Kidney (tissue), 14 donors: ENCODE results near the gene STRN. TPM values are rescaled to one million over a fixed set of nuclear protein-coding genes. Genes with fewer than 3 reads are reported as not detected.

Source experiments
- DNase-seq, 5 donors: peaks; one replicate each; pipeline ENCODE4 v3.0.0-alpha.2; 2013 to 2020
- FAIRE-seq: peaks from 2 replicates; lab custom pipeline; 2012; peaks lifted over from hg19 to GRCh38; lab: Jason Lieb, UNC
- H3K27ac ChIP-seq, 2 donors: one replicate each; pipeline ENCODE4 v1.7.0; 2013; ENCODE audit warnings: low read depth in 2 of 2, low read length in 2 of 2, inconsistent platforms in 1 of 2
- H3K27me3 ChIP-seq: one replicate; pipeline ENCODE4 v1.7.1; 2013; ENCODE audit warnings: low read length, inconsistent platforms; ENCODE audit not compliant: control insufficient read depth, insufficient read depth
- H3K36me3 ChIP-seq, 3 donors: one replicate each; pipeline versions ENCODE4 v1.7.0 to v1.7.1; 2013; ENCODE audit warnings: low read length in 3 of 3, control low read depth in 1 of 3, inconsistent platforms in 1 of 3; ENCODE audit not compliant: insufficient read depth in 3 of 3, control insufficient read depth in 2 of 3
- H3K4me1 ChIP-seq, 3 donors: one replicate each; pipeline versions ENCODE4 v1.7.0 to v1.7.1; 2013; ENCODE audit warnings: low read length in 3 of 3, inconsistent platforms in 1 of 3, low read depth in 1 of 3; ENCODE audit not compliant: control insufficient read depth in 2 of 3, insufficient read depth in 2 of 3
- H3K4me3 ChIP-seq, 3 donors: one replicate each; pipeline versions ENCODE4 v1.7.0 to v1.8.1; 2013; ENCODE audit warnings: low read length in 3 of 3, control low read depth in 1 of 3, inconsistent platforms in 1 of 3
- H3K9ac ChIP-seq, 3 donors: one replicate each; pipeline versions ENCODE4 v1.7.0 to v1.7.1; 2013; ENCODE audit warnings: low read length in 3 of 3, control low read depth in 1 of 3, inconsistent platforms in 1 of 3
- H3K9me3 ChIP-seq, 3 donors: one replicate each; pipeline versions ENCODE4 v1.7.0 to v1.7.1; 2013; ENCODE audit warnings: low read length in 3 of 3, control low read depth in 1 of 3, inconsistent platforms in 1 of 3; ENCODE audit not compliant: control insufficient read depth in 2 of 3, insufficient read depth in 1 of 3
- intact Hi-C: fragments of 100-400 bp; cut with DNase I; formaldehyde crosslinking; loops from one replicate; pipeline ENCODE4 v1.11.1; 2022
- polyA plus RNA-seq: library from polyadenylated mRNA; stranded (reverse); fragments of 350-450 nt; fragmentation: Illumina TruSeq; extraction: RNeasy Lipid Tissue Mini Kit (QIAGEN cat#74804); gene quantifications from one replicate; pipeline ENCODE4 v1.2.3, GENCODE V29; 2014; ENCODE audit warnings: low read depth, low replicate concordance; ENCODE audit not compliant: insufficient read depth
- total RNA-seq: library from RNA; stranded (reverse); fragmentation: NEBNext Ultra II Directional; extraction: Animal tissue kit (Norgen Biotek cat#: 25700); gene quantifications from one replicate; pipeline ENCODE4 v1.2.1, GENCODE V29; 2021
- TF ChIP-seq, protein P1 (sequence below): IDR thresholded peaks from 3 replicates; pipeline ENCODE4 v1.5.1; 2012; ENCODE audit warnings: mild to moderate bottlenecking, moderate library complexity, borderline replicate concordance; ENCODE audit not compliant: insufficient read depth; ENCODE audit errors: extremely low read depth
- donor health status: control.
- donor health status: control.
- donor health status: control.
- donor health status: control.
- donor health status: control.
- donor health status: DM: yes; HTN: yes; CAD: no.
- donor health status: Normal renal cell carcinoma (clear cell type).

The STRN gene
- total and polyA plus RNA-seq, 2 donors from 2014 or later = 3.7 to 42.7 TPM

DNA sequence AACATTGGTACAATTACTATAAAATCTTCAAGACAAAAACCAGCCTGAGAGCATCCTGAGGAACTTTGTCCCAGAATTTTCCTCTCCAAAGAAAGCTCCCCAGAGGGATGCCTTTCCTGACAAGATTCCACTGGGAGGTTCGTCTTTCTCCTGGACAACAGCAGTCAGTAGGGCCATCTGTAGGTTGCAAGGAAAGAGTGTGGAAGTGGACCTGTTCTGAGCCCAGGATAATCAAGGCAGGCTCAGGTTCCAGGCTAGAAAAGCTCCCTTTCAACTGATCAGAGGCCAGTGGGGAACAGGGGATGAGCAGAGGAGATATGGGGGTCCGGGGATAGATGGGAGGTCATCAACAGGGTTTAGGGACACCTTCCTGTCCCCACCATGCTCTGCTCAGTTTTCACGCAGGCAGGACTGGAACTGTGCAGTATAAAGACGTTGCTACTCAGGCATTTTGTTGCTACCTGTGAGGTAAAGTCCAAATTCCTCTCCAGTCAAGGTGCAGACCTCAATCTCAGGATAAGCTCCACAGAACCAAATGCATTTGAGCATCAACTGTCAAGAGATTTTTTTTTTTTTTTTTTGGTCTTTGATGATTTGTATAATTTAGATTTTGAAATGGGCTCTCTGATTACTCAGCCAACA, 126.2 kb downstream of the STRN start:
- FAIRE-seq = no peak

DNA sequence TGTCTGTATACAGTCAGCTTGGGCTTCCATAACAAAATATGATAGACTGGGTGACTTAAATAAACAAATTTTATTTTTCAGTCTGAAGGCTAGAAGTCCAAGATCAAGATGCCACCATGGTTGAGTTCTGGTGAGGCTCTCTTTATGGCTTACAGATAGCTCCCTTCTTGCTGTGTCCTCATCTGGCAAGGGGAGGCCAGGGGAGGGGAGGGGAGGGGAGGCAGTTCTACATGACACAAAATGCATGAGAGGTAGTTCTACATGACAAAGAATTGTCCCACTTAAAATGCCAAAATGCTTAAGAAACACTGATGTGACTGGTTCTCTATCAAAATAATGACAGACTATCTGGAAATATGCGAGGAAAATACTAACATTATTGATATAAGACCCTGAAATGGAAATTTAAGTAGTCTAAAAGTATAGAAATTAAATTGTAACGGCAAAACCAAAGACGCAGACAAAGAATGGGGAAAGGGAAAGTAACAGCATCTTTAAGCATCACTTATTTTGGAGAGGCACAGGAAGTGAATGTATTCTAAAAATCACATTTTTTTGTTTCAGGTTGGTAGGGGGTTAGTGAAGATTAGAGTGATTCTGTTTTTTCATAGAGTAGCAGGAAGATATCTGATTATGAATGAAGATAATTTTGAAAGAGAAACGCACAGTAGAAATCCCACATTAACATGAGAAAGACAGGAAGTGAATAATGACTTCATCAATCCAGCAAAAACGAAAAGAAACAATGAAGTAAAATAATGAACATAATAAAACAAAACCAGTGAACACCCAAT, 131.4 kb downstream of the STRN start:
- no peak overlapping the region for H3K9ac ChIP-seq
- DNase-seq (no peak), FAIRE-seq (no peak)
- intact Hi-C loops = no loop called here
- H3K4me3 ChIP-seq = no peak overlapping the region
- H3K9me3 ChIP-seq = no peaks in the 10 kb centered on the region
- TF ChIP-seq, protein P1, sequence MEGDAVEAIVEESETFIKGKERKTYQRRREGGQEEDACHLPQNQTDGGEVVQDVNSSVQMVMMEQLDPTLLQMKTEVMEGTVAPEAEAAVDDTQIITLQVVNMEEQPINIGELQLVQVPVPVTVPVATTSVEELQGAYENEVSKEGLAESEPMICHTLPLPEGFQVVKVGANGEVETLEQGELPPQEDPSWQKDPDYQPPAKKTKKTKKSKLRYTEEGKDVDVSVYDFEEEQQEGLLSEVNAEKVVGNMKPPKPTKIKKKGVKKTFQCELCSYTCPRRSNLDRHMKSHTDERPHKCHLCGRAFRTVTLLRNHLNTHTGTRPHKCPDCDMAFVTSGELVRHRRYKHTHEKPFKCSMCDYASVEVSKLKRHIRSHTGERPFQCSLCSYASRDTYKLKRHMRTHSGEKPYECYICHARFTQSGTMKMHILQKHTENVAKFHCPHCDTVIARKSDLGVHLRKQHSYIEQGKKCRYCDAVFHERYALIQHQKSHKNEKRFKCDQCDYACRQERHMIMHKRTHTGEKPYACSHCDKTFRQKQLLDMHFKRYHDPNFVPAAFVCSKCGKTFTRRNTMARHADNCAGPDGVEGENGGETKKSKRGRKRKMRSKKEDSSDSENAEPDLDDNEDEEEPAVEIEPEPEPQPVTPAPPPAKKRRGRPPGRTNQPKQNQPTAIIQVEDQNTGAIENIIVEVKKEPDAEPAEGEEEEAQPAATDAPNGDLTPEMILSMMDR = no peak
- H3K4me1 ChIP-seq = no peaks in the 10 kb centered on the region
- no peaks in the 10 kb centered on the region for H3K36me3 ChIP-seq
- H3K27me3 ChIP-seq = no peaks in the 10 kb centered on the region
- H3K27ac ChIP-seq = no peak overlapping the region

More for the DNA sequence above, 126.2 kb downstream of the STRN start:
- Histone ChIP-seq H3K4me3 (no peak overlapping the region), H3K4me1 (no peaks in the 10 kb centered on the region), H3K9ac (no peak overlapping the region), H3K36me3 (peaks cover 0 to 6% (median 0%) of the 10 kb centered on the region in 3 donors), H3K9me3 (no peaks in the 10 kb centered on the region), H3K27ac (no peak overlapping the region), H3K27me3 (no peaks in the 10 kb centered on the region)
- TF ChIP-seq, protein P1 = no peak
- DNase-seq = no peak
- intact Hi-C loops = no loop called here

DNA sequence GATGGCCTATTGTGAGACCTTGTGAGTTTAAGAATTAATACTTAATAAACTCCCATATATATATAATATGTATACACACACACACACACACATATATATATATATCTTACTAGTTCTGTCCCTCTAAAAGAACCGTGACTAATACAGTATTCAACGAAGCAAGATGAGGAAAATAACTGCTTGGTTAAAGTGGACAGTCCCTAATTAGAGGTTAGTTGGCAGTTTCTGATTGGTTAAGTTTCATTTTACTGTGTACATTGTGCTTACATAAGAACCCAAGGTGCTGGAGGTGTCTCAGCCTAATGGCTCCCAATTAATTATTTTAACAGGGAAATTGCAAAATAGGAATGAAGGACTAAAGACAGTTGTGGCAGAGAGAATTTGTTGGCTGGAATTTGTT, 132.1 kb downstream of the STRN start:
- Histone ChIP-seq H3K27ac (no peak overlapping the region), H3K27me3 (no peaks in the 10 kb centered on the region), H3K4me1 (no peaks in the 10 kb centered on the region), H3K9me3 (no peaks in the 10 kb centered on the region), H3K9ac (no peak overlapping the region), H3K4me3 (no peak overlapping the region), H3K36me3 (no peaks in the 10 kb centered on the region)
- no peak for FAIRE-seq
- DNase-seq = no peak
- intact Hi-C loops = no loop called here
- TF ChIP-seq, protein P1 = no peak
